Osteocyte (in vitro differentiated cells): ENCODE measurements around the gene MIA2. TPM values are rescaled to one million over a fixed set of nuclear protein-coding genes. Genes with fewer than 3 reads are reported as not detected.

Source experiments
- DNase-seq: peaks from one replicate; pipeline ENCODE4 v3.0.0; 2021; ENCODE audit warnings: mixed read lengths; ENCODE audit not compliant: unreplicated experiment; ENCODE audit errors: extremely low spot score
- H3K27ac Mint-ChIP-seq: one replicate; pipeline ENCODE4 v1.8.0; 2021; ENCODE audit warnings: mild to moderate bottlenecking, mixed read lengths; ENCODE audit not compliant: unreplicated experiment
- H3K27me3 Mint-ChIP-seq: one replicate; pipeline ENCODE4 v1.8.0; 2021; ENCODE audit warnings: mixed read lengths; ENCODE audit not compliant: unreplicated experiment
- H3K36me3 Mint-ChIP-seq: one replicate; pipeline ENCODE4 v1.8.0; 2021; ENCODE audit warnings: mixed read lengths; ENCODE audit not compliant: unreplicated experiment
- H3K4me1 Mint-ChIP-seq: one replicate; pipeline ENCODE4 v1.8.0; 2021; ENCODE audit warnings: mixed read lengths; ENCODE audit not compliant: unreplicated experiment
- H3K4me3 Mint-ChIP-seq: one replicate; pipeline ENCODE4 v1.8.0; 2021; ENCODE audit warnings: mild to moderate bottlenecking, moderate library complexity, mixed read lengths; ENCODE audit not compliant: unreplicated experiment
- H3K9me3 Mint-ChIP-seq: one replicate; pipeline ENCODE4 v1.8.0; 2021; ENCODE audit warnings: mixed read lengths; ENCODE audit not compliant: unreplicated experiment
- total RNA-seq: library from RNA; stranded (reverse); gene quantifications from 2 replicates; pipeline ENCODE4 v1.2.1, GENCODE V29; 2021
- TF ChIP-seq, protein P1 (sequence below): fragments of 200-600 bp; sonication (generic); IDR thresholded peaks from 2 replicates; pipeline ENCODE4 v1.5.0; 2021; ENCODE audit warnings: antibody characterized with exemption, mild to moderate bottlenecking, moderate library complexity

MIA2 gene
- total RNA-seq, 1 donor from 2014 or later, result 22.5 TPM

DNA sequence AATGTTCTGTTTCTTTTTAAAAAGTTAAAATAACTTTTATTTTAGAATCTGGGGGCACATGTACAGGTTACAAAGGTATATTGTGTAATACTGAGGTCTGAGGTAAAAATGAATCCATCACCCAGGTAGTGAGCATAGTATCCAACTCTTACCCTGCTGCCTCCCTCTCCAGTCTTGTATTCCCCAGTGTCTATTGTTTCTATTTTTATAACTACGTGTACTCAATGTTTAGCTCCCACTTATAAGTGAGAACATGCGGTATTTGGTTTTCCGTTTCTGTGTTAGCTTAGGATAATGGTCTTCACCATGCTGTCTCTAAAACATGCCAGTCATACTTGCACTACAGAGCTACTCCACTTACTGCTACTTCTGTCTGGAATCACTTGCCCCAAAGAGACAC is 190.1 kb downstream of the MIA2 start:
- TF ChIP-seq, protein P1, sequence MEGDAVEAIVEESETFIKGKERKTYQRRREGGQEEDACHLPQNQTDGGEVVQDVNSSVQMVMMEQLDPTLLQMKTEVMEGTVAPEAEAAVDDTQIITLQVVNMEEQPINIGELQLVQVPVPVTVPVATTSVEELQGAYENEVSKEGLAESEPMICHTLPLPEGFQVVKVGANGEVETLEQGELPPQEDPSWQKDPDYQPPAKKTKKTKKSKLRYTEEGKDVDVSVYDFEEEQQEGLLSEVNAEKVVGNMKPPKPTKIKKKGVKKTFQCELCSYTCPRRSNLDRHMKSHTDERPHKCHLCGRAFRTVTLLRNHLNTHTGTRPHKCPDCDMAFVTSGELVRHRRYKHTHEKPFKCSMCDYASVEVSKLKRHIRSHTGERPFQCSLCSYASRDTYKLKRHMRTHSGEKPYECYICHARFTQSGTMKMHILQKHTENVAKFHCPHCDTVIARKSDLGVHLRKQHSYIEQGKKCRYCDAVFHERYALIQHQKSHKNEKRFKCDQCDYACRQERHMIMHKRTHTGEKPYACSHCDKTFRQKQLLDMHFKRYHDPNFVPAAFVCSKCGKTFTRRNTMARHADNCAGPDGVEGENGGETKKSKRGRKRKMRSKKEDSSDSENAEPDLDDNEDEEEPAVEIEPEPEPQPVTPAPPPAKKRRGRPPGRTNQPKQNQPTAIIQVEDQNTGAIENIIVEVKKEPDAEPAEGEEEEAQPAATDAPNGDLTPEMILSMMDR, result no peak
- no peaks in the 10 kb centered on the region for H3K9me3 Mint-ChIP-seq
- H3K27ac Mint-ChIP-seq, result no peak overlapping the region
- H3K4me3 Mint-ChIP-seq, result no peak overlapping the region
- H3K36me3 Mint-ChIP-seq, result peaks cover 5% of the 10 kb centered on the region
- no peak for DNase-seq
- no peaks in the 10 kb centered on the region for H3K27me3 Mint-ChIP-seq
- H3K4me1 Mint-ChIP-seq, result peaks cover 15% of the 10 kb centered on the region

DNA sequence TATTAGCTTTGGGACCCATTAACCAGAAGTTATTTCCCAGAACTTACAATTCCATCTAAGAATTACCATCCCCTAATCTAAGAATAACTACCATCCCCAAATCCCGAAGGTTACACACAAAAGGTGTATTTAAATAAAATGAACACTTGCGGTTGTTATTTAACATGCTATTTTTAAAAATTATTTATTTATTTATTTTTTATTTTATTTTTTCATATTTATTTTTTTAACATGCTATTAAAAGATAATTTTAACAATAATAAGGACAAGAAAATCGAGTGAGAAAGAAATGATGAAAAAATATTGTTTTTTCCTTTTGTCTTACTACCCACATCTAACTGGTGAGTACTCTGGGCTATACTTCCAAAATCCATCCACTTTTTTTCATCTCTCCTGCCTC is 192.2 kb downstream of the MIA2 start:
- TF ChIP-seq, protein P1, result no peak
- no peak overlapping the region for H3K4me3 Mint-ChIP-seq
- H3K36me3 Mint-ChIP-seq, result no peaks in the 10 kb centered on the region

DNA sequence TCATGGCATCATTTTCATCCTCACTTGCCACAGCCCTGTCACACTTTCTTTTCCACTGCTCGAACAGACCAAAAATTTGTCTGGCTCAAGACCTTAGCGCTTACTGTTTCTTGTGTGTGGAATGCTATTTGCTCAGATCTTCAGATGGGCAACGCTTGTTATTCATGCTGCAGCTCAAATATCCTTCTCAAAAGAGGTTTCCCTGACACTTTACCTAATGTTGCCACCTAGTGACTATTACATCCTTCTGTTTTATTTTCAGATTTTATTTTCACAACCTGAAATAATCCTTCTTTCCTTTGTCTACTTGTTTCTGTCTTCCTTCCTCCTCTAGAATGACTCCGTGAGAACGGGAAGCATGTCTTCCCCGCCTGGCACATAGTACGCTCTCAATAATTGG is 192.9 kb downstream of the MIA2 start:
- Mint-ChIP-seq H3K9me3 (no peaks in the 10 kb centered on the region), H3K27me3 (no peaks in the 10 kb centered on the region), H3K4me3 (no peak overlapping the region), H3K4me1 (peaks cover 38% of the 10 kb centered on the region), H3K36me3 (no peaks in the 10 kb centered on the region), H3K27ac (no peak overlapping the region)
- no peak for DNase-seq
- TF ChIP-seq, protein P1, result peak; percentile 46

More for the DNA sequence above, 192.2 kb downstream of the MIA2 start:
- H3K4me1 Mint-ChIP-seq, result peaks cover 36% of the 10 kb centered on the region
- no peak overlapping the region for H3K27ac Mint-ChIP-seq
- H3K27me3 Mint-ChIP-seq, result no peaks in the 10 kb centered on the region
- H3K9me3 Mint-ChIP-seq, result no peaks in the 10 kb centered on the region
- no peak for DNase-seq

DNA sequence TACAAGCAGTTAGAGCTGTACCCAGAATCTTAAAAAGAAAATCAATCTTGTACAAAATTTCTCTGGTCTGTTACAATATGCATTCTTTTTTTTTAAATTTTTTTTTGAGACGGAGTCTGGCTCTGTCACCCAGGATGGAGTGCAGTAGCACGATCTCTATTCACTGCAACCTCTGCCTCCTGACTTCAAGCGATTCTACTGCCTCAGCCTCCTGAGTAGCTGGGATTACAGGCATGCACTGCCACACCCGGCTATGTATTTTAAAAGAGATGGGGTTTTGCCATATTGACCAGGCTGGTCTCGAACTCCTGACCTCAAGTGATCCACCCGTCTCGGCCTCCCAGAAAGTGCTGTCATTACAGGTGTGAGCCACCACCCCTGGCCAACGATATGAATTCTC is 194.4 kb downstream of the MIA2 start:
- Mint-ChIP-seq H3K9me3 (no peaks in the 10 kb centered on the region), H3K4me1 (peaks cover 39% of the 10 kb centered on the region), H3K27ac (no peak overlapping the region), H3K4me3 (no peak overlapping the region), H3K36me3 (no peaks in the 10 kb centered on the region), H3K27me3 (no peaks in the 10 kb centered on the region)
- DNase-seq, result no peak
- TF ChIP-seq, protein P1, result no peak

DNA sequence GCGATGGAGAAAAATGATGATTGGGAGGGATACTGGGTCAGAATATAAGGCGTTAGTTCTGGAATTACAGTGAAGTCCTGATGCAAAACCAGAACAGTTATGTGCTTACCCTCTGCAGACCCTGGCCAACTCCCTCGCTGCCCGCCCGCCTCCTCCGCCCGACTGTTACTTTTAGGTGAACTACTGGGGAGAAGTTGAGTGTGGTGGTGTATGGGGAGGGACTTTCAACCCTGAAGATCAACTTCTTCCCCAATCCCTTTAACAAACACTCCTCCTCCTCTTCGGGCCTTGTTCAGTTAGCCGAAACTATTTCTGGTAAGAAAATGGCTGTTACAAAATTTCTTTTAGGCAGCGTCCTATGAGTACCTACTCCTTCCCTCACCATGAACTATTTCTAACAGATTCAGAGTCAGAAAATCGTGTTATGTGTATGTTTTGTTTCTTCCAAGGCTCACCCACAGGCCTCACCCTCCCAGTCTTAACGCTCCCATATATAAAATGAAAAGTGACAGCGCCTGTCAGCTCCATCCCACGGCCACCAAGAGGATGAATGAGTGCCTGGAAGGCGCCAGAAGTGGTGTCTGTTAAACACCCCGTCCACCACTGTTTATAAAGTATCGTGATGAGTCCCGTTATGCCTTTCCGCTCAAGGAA is 197.2 kb downstream of the MIA2 start:
- no peaks in the 10 kb centered on the region for H3K36me3 Mint-ChIP-seq
- H3K27ac Mint-ChIP-seq, result peak overlapping the region; percentile 87
- no peaks in the 10 kb centered on the region for H3K9me3 Mint-ChIP-seq
- peaks cover 45% of the 10 kb centered on the region for H3K4me1 Mint-ChIP-seq
- no peaks in the 10 kb centered on the region for H3K27me3 Mint-ChIP-seq
- peak overlapping the region; percentile 92 for H3K4me3 Mint-ChIP-seq
- TF ChIP-seq, protein P1, result no peak
- DNase-seq, result no peak
